ENCODE results near the gene ACE2.

The ACE2 gene

DNA sequence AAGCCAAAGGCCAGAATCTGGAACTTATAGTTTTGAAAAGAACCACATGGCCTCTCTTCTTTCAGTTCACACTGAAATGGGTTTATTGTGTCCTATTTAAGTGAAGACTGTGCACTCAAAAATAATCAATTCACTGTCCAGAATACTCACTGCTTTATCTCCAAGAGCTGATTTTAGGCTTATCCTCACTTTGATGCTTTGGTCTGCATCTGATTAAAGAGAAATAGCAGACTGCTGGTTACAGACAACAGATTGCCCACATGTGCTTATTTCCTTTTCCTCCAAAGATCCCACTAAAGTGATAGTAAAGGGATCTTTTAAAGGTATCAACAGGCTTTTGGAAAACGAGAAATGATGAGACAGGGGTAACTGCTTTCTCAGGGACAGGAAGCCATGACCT lies 30.6 kb downstream of the ACE2 start:
- DNase-seq: no peak

DNA sequence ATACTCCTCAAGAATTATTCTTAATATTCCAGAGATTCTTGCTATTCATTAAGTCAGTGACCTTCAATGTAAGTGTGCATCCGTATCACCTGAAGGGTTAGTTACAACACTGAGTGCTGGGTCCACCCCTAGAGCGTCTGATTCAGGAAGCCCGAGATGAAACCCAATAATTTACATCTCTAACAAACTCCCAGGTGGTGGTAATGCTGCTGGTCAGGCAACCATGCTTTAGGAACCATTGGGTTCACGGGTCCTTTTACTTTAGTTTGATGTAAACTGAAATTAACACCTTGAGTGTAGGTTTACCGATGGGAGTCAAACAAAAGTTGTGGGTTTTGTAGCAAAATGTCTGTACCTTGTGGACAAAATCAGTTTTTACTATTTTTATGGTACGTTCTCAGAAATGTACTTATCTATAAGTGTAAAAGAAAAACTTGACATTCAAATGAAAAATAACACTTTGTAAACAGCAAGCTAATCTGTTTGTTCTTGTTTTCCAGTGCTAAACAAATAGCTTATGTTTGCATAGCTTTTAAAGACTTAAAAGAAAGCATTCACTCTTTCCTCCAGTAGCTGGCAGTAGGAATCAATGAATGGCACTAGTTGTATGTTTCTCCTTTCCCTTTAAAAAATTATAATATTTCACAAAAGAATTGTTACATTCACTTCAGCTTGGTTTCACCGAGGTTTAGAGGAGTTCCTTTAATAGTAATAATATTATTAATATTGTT lies 32.7 kb downstream of the ACE2 start:
- no peak for DNase-seq

DNA sequence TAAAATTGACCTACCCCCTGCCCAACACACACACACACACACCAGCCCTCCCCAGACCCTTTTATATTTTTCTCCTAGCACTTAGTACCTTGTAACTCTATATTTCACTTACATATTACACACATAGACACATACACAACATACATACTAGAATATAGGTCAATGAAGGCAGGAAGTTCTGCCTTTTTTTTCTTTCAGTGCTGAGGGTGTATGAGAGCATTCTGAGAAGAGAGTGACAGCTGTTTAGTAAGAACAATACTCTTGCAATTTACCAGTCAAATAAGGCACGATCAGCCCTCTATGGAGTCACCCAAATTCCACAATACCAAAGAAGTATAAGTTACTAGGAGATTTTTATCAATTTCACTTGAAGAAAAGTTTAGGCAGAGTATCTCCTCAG lies 33.5 kb downstream of the ACE2 start:
- no peak for DNase-seq

DNA sequence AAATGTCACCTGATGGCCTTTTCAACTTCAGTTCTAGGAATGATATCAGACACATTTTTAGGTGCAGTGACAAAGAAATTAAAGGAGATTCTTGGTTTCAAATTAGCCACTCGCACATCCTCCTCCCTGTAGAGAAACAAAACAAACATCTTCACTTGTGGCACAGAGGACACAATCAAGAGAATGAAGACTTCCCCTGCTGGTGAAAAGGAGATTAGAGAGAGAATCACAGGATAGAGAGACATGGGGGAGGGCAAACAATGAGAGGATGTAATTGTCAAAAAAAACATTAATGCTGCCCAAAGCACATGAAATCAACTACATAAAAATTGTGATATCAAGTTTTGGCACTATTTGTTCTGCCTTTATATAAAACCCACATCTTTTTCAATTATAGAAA lies 34.5 kb downstream of the ACE2 start:
- no peak for DNase-seq

DNA sequence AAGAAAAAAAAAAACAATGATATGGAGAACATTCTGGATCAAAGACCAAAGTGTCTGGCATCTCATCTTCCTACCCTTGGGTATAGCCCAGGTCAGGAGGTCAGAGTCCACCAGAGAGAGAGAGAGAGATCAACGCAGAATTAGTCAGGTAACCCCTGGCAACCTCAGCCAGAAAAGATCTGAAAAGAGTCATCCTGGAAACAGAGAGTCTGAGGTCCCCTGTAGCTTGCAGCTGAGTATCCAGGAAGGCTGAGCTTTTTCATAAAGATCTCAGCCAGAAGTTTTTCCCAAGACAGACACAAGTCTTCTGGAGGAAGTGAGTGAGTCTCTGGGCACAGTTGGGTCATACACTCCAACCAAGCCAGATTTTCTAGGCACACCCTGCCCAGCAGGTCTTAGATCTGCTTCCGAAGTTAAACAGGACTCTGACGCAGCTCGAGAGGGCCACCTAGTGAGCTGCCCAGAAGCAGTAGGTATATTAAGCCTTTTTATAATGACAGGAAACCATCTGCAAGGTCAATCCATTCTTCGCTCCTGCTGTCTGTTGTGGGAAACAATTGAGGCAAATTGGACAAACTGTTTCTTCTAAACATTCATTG lies 35.7 kb downstream of the ACE2 start:
- DNase-seq: peak; percentile 14

DNA sequence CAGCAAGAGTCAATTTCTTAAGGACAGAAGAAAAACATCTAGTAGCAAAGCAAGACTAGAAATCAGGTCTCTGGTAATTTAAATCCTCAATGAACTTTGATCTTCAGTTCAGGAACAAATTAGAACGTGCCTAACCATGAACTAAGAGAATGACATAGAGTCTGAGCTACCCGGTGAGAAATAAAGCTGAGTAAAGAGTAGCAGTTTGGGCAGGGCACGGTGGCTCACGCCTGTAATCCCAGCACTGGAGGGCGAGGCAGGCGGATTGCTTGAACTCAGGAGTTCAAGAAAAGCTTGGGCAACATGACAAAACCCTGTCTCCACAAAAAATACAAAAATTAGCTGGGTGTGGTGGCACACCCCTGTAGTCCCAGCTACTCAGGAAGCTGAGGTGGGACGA lies 37.7 kb downstream of the ACE2 start:
- no peak for DNase-seq

DNA sequence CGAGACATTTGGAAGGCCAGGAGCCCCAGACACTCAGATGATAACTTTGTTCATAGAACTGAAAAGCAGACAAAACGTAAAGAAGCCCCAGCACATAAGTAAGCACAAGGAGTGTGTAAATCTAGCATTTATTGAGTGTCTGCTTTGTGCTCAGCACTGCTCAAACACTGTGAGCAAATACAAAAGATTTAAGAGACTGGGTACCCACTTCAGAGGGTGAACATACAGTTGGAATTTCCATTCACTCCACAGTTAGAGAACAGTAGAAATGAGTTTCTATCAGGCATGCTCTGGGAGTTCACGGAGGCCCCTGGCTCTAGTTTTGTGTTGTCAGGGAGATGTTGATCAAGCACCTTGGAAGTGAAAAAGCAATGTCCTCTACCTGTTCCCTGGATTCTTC lies 39.8 kb downstream of the ACE2 start:
- no peak for DNase-seq

DNA sequence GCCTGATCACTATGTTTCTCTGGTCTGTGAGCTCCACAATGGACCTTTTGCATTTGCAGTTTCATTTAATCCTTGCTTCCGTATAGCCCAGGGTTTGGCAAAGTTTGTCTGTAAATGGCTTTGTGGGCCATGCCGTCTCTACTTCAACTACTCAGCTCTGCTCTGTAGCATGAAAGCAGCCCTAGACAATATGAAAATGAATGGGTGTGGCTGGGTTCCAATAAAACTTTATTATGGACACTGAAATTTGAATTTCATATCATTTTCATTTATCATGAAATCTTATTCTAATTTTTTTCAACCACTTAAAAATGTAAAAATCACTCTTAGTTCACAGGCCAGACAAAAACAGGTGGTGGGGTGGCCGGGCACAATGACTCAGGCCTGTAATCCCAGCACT lies 41.5 kb downstream of the ACE2 start:
- no peak for DNase-seq

DNA sequence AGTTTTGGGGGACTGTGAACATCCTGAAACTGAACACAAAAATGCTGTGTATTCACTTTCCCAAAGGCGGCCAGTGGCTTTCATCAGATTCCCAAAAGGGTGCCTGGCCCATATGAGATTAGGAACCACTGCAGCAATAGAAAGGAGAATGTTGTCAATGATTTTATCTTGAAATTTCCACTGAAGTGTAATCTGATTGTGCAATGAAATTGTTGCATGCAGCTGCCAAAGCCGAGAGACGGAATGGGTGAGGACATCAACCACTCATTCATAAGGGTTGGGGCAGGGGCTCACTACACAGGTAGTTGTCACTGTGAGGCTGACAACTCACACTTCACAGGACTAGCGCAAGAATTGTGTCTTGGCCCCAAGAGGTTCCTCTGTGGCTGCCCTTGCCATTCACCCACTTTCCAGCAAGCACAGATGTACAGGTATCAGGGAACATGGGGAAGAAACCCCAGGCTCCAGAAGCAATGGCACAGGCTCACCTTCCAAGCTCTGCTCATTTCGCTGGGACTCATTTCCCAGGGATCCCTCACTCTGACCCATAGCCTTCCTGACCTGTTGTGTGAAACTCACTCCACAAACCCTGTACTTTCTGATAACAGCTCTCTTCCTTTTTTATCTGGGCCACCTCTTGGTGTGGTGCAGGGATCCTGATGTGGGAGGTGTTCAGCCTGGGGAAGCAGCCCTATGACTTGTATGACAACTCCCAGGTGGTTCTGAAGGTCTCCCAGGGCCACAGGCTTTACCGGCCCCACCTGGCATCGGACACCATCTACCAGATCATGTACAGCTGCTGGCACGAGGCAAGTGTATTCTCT lies 51.4 kb downstream of the ACE2 start:
- no peak for DNase-seq

DNA sequence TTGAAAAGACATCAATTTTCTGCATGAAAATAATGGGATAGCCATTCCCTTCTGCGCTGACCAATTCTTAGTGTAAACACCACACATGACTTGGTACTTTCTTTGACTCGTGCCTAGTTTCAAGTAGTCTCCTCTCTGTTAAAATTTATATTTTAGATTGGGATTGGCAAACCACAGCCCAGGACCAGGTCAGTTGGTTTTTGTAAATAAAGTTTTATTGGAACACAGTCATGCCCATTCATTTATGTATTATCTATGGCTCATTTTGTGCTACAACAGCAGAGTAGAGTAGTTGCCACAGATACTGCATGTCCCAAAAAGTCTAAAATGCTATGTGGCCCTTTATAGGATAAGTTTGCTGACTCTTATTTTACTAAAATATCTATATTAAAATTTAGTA lies 53.4 kb downstream of the ACE2 start:
- DNase-seq: no peak

DNA sequence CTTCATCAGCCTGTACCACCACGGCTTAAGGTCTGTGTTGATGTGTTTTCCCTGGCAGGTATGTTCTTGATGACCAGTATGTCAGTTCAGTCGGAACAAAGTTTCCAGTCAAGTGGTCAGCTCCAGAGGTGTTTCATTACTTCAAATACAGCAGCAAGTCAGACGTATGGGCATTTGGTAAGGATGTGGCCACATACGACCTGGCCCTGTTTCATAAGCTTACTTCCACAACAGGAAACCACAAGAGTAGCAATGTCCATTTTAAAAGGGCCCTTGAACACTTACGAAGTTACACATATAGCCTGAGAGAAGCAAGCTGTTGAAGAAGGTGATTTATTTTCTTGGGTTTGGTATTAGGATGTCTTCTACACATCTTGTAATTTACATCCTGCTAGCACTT lies 54.0 kb downstream of the ACE2 start:
- no peak for DNase-seq

DNA sequence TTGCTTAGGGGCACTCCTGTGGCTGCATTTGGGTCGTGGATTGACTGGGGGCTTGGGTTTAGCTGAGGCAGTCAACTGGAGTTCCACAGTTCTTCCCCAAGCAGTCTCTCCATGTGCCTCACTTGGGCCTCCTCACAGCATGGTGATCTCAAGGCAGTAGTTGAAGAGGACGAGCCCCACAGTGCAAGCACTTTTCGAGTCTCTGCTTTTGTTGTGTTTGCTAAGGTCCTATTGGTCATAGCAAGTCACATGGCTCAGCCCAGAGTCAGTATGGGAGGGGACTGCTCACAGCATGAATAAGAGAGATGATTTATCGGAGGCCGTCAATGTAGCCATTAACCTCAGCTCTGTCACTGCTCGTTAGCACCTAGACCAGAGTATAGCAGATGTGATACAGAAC lies 70.4 kb downstream of the ACE2 start:
- DNase-seq: no peak

DNA sequence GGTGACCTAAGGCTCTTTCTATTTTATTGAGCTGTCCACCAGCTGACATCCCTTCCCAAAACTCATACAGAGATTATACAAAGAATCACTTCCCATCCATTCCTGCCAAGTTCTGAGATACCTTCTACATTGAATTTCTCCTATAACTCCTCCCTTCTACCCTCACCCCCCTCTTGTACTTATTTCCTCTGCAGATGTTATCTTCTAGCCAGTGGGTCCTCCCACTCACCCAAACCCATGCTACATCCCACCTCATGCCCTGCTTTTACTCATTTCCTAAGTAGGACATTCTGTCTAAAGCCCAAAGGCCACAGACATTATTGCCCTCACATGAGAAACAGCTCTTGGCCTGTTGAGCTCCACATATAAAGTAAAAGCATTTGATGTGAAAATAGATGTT lies 71.6 kb downstream of the ACE2 start:
- no peak for DNase-seq

DNA sequence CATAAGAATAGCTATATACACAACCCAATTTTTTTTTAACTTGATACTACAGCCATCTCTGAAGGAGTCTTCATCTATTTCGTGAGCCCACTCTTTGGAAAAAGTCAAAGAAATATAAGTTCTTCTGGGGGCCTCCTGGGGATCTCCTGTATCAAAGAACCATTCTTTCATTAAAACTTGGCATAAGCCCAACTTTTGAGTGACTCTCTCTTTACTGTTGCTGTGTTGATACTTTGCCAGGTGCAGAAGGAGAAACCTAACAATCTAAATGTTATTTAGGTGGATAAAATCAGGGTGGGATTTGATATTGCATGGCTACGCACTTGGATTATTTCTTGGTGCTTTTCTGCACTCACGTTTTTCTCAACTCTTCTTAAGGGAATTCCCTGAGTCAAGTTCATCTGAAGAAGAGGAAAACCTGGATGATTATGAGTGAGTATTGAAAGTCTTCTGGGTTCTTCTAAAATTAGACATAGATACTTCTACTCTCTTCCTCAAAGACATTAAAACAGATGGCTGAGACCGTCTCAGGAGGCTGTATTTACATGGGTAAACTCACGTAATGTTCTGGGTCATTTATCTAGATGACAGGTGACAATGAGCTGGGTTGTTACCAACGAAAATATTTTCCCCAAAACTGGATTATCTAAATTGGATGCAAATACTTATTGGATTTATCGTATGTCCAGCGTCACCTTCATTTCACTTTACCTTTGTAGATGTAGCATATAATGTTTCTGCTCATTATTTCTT lies 74.9 kb downstream of the ACE2 start:
- DNase-seq: no peak

DNA sequence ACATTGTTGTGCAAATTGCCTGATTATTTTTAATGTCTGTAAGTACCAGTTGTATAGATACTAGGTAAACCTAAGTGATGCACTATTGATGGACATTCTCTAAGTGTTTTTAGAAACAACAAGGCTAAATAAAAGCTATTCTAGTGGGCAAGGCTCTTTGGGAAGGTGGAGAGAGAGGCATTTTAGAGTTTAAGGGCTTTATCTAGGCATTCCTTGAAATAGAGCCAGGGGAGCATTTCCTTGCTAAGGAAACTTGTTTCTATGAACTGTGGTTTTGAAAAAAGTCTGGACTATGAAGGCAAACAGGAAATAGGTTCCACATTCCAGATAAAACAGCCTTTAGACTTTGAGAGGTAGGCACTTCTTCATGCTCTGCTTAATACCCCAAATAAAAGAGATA lies 76.3 kb downstream of the ACE2 start:
- DNase-seq: no peak

DNA sequence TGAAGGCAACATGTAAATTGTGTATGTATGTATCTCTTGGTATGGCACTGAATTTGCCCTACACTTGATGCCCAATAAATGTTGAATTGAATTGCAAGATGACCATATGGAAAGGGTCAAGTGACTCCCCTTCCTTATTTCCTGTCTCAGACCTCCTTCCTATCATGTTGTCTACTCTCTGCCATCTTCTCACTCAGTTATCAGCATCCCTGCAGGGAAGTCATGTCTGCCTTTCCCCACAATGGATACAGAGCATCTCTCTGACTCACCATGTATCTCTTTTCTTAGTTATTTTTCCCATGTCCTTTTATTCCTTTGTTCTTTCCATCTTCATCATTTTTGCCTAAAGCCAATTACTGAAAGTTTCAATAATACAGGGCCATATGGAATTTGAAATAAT lies 77.7 kb downstream of the ACE2 start:
- no peak for DNase-seq

DNA sequence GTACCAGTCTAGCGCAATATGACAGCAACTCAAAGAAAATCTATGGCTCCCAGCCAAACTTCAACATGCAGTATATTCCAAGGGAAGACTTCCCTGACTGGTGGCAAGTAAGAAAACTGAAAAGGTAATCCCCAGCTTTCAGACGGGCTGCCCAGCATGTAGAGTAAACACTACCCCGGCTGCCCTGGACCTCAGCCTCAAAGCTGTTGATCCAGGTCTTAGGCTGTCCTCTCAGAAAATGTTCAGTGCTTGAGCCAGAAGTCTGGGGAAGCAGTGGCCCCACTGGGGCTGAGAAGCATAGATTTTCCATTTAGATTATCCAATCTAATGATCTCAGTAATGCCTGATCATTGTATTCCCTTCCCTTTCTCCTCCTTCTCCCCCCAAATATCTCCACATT lies 78.3 kb downstream of the ACE2 start:
- no peak for DNase-seq

DNA sequence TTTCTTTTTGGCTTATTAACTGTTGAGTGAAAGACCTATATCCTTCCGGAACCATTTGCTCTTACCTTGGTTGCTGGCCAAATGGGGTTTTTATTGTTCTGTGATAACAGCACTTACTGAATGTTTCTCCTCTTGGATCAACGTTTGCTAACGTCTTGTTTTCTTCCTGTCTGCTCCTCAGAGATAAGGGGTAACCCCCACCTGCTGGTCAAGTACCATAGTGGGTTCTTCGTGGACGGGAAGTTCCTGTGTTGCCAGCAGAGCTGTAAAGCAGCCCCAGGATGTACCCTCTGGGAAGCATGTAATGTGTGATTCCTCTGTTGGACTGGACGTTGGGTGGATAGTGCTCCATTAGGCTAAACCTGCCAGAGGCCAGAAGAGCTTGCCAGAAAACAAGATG lies 84.8 kb downstream of the ACE2 start:
- no peak for DNase-seq

DNA sequence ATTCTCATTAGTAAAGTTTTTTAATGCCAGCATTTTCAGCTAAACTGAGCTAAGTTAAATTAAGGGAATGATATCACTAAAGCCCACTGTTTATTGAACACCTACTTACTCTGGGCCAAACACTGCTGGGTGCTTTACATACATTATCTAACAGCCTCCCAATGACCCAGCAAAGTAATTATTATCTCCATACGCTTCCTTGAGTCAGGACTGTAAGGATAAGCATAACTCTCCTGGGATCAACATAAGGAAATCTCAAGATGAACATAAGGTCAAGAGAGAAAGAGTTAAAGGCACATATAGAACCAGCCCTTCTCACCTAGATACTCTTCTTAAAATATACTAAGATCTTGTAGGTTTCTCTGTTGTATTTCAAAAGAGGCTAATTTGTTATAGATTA lies 86.5 kb downstream of the ACE2 start:
- no peak for DNase-seq

DNA sequence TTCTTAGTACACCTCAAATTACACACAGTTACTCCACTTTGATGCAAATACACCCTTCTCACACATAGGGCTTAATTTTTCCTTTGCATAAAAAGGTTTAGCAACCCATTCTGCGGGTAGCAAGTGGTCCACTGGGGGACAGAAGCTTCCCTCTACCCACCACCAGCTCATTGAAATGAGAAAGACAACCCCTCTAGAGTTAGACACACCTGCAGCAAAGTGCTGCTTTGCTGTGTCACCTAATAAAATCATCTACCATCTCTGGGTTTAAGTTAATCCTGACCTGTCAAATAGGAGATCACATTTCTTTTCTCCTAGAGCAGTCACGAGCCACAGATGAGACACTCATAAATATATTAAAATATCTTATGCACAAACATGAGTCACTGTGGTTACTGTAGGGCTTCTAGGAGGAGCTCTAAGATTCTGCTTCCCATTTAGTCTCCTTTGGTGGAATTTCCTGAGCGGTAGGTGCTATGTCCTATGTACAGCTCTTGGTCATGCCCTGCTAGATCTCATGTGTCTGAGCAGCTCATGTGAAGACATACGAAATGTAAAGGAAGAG lies 88.3 kb downstream of the ACE2 start:
- no peak for DNase-seq

DNA sequence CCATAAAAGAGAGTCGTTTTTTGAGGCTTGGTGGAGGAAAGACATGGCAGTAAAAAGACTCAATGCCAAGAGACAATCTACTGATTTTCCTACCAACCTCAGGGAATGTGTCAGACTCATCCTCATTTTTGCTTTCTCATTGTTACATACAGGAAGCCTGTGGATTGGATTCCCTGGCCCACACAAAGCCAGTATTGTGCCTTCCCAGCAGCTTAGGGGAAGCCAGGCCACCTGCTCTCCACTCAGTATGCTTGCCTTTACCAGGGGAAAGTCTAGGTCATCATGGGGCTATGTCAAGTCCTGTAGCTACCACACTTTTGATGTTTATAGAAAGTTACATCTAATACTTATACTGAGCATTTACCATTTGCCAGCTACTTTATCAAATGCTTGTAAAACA lies 89.2 kb downstream of the ACE2 start:
- no peak for DNase-seq
